Measurements from ENCODE around the gene SENP3.
"Not testable (repeated sequence)": the region's sequence is repeated elsewhere in the genome, so short reads cannot be mapped to it uniquely, and the experiment has no call there.

Gene SENP3

DNA sequence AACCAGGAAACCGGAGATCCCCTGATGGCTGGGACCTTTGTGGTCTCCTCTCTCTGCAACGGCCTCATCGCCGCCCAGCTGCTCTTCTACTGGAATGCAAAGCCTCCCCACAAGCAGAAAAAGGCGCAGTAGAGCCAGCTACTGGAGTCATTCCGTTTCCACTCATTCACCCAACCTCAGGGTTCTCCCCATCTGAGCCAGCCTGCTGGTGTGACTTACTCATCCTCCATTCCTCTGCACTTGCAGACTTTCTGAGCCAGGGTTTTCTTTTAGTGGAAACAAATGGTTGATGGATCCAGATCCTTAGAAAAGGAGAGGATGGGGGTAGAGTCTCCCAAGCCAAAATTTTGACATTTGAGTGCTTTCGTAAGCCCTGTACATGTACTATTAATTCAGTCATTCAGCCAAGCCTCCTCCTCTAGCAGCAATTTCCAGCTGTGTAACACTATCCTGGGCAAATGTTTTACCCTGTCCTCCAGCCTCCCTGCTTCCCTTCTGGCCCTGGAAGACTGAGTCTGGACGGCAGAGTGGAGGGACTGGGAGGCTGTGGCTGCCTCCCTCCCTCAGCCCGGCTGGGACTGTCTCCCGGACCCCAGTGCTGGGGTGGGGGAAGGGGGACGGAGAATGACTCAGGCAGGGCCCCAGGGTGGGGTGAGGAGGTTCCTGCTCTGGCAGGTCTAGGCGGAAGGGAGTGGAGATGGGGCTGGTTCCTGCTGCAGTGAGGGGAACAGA, 25.9 kb downstream of the SENP3 start:
- Mint-ChIP-seq H3K27ac (peak overlapping the region in 1 of 2 donors; percentile 59), H3K9me3 (no peaks in the 10 kb centered on the region), H3K4me1 (ENCODE audit: low read depth in 2 of 2) (peaks cover 19 to 20% of the 10 kb centered on the region in 2 donors), H3K4me3 (no peak overlapping the region), H3K36me3 (ENCODE audit: insufficient read depth) (peaks cover 45% of the 10 kb centered on the region), H3K27me3 (no peaks in the 10 kb centered on the region)
- no peak for DNase-seq
- no peak for ATAC-seq (replicated peaks)

DNA sequence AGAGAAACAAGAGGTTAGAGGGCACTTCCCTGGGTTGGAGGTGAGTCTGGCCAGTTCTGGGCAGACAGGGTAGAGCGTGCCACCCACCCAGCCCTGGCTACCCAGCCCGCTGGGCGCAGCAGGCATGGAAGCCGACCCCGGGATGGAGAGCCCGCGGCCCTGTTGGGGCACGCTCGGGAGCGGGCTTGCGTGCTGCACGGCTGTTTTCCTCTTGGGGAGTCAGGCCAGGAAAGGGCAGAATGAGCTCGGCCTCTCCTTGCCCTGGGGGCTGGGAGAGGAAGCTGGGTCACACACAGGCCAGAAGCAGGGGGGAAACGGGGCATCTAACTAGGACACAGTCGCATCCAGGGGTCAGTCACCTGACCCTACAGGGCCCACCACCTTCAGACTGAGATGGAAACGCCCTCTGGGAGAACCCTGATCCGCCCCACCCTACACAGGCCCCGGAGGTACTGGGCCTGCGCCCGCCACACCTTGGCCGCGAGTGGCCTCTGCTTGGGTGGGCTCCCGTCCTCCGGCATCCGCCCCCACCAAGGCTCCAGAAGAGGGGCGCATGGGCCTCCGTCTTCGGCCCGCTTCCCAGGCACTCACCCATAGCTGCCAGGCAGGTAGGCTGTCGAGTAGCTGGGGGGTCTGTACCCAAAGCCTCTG, 27.0 kb downstream of the SENP3 start:
- H3K27ac Mint-ChIP-seq, result no peak overlapping the region
- ATAC-seq (replicated peaks) (no peak), DNase-seq (no peak)
- peaks cover 14 to 16% of the 10 kb centered on the region in 2 donors for H3K4me1 Mint-ChIP-seq (ENCODE audit: low read depth in 2 of 2)
- no peaks in the 10 kb centered on the region for H3K9me3 Mint-ChIP-seq
- no peaks in the 10 kb centered on the region for H3K27me3 Mint-ChIP-seq
- H3K36me3 Mint-ChIP-seq (ENCODE audit: insufficient read depth), result peaks cover 44% of the 10 kb centered on the region
- no peak overlapping the region for H3K4me3 Mint-ChIP-seq

DNA sequence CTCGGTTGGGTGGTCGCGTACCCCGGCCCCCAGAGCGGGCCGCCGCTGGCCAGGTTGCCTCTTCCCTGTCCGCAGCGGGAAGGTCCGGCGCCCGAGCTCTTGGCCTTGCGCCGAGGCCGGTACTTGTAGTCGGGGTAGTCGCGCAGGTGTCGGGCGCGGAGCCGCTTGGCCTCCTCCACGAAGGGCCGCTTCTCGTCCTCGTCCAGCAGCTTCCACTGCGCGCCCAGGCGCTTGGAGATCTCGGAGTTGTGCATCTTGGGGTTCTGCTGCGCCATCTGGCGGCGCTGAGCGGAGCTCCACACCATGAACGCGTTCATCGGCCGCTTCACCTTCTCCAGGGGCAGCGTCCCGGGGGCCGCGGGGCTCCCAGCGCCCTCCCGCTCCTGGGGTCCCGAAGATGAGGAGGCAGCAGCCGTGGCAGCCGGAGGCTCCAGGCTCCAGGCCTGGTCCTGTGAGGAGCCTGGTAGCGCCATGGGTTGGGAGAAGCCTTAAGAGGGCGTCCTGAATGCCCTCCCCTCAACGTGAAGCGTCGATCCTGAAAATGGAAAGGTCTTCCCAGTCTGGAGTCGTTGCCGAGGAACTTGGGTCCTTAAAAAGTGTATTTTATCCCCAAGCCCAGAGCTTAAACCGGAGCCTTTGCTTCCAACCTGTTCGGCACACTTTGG, 27.6 kb downstream of the SENP3 start:
- Mint-ChIP-seq H3K4me1 (ENCODE audit: low read depth in 2 of 2) (peaks cover 10 to 14% of the 10 kb centered on the region in 2 donors), H3K27ac (no peak overlapping the region), H3K27me3 (no peaks in the 10 kb centered on the region), H3K36me3 (ENCODE audit: insufficient read depth) (peaks cover 44% of the 10 kb centered on the region), H3K9me3 (no peaks in the 10 kb centered on the region), H3K4me3 (no peak overlapping the region)
- ATAC-seq (replicated peaks) (peak; percentile 90), DNase-seq (peak; percentile 53 to 56 (median 53))

DNA sequence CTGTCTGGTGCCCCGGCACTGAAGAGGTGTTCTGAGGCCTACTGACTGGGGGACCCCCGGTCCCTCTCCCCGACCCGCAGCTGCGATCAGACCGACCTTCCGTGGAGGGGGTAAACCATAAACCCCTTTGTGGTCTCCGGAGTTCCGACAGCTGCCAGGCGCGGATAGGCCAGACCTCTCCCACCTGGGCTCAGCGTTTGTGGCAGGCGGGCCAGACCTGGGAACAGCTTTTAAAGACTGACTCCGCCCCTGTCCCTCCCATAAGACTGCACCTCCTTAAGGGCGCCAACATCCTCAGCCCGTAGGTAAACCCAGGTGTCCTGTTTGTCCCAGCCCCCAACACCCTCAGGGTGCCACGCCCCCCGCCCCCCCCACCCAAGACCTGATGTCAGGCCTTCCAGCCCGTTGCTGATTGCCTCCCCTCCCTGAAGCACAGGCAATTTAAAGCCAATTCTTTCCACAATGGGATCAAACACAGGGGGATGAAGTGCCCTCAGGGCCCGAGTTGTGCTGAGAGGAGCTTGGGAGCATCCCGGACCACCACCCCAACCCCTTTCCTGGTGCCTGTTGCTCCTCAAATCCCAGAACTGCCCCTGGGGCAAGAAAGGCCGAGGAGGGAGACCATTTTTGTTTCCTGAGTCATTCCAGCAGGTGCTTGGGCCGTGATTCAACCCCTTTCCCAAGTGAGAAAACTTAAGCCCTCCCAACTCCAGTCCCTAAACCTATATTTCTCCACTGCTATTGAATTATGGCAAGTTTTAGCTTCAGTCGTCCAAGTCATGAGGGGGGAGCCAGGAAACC, 28.4 kb downstream of the SENP3 start, which contains the start of gene SOX15:
TSS of gene SOX15 (minus strand) at position 204 of the 801 bp plus-strand sequence. CDS start 418 bp downstream, outside the sequence.
- DNase-seq (no peak), ATAC-seq (replicated peaks) (no peak)
- Mint-ChIP-seq H3K4me1 (ENCODE audit: low read depth in 2 of 2) (peaks cover 4 to 7% of the 10 kb centered on the region in 2 donors), H3K9me3 (no peaks in the 10 kb centered on the region), H3K4me3 (no peak within 1 kb of the TSS), H3K27me3 (no peaks in the 10 kb centered on the region), H3K27ac (peak within 1 kb of the TSS; percentile 14 to 66), H3K36me3 (ENCODE audit: insufficient read depth) (peaks cover 45% of the 10 kb centered on the region)

DNA sequence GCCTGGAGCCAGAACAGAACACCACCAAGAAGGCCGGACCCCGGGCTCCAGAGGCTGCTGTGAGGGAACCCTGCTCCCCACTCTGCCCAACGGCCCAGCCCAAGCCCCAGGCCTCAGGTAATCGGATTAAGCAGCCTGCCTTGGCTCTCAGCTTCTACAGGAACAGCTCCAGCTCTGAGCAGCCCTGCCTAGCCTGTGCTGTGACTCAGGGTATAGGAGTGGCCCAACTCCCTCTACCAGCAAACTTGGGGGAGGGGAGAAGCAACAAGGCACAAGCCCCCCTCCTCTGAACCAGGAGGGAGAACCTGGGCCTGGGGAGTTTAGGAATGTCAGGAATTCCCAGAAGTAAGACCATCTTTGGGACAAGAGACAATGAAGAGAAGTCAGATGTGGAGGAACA, 29.0 kb downstream of the SENP3 start:
- Mint-ChIP-seq H3K4me1 (ENCODE audit: low read depth in 2 of 2) (peaks cover 2 to 4% of the 10 kb centered on the region in 2 donors), H3K27ac (peak overlapping the region; percentile 14 to 66), H3K9me3 (no peaks in the 10 kb centered on the region), H3K27me3 (no peaks in the 10 kb centered on the region), H3K4me3 (no peak overlapping the region), H3K36me3 (ENCODE audit: insufficient read depth) (peaks cover 50% of the 10 kb centered on the region)
- DNase-seq, result no peak
- no peak for ATAC-seq (replicated peaks)

DNA sequence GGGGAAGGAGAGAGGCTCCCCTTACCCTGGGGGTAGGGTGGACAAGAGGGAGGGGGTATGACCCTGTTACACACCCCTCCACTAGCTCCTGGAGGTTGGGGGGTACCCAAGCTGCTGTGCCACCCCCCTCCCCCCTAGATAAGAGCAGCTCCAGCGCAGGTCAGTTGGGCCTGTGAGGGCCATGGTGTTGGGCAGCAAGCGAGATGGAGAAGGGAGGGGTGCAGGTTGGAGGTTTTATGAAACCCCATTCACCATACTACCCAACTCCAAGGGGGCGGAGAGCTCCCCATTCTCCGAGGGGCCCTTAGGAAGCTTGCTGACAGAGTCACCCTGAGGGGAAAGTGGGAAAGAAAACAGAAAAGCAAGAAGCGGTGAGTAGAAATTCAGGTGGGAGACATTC, 29.9 kb downstream of the SENP3 start:
- Mint-ChIP-seq H3K36me3 (ENCODE audit: insufficient read depth) (peaks cover 59% of the 10 kb centered on the region), H3K27ac (peak overlapping the region in 1 of 2 donors; percentile 66)

DNA sequence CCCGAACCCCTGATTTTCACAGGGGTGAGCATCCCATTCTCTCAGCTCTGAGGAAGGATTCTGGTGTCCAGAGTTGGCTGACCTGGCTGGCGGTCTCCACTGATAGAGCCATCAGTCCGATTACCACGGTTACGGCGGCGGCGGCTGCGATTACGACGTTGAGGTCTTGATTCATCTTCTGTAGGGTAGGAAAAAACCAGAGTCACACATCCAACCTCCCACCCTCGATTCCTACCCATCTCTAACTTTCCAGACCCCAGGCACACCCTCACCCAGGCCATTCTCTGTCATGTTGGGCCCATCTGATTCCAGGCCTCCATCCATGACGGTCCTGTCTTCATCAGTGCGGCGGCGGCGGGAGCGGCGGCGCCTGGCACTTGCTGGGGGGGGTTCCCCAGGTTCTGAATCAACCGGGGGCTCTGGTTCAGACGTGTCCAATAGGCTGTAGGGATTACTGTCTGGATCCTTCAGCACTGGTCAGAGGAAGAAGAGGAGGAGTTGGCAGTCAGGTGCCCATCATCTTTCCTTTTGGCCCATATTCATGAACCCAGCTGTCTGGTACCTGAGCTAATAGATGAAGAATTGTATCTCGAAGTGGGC, 30.8 kb downstream of the SENP3 start:
- ATAC-seq (replicated peaks) (no peak), DNase-seq (no peak)
- H3K4me1 Mint-ChIP-seq (ENCODE audit: low read depth in 2 of 2), result peaks cover 0 to 3% of the 10 kb centered on the region in 2 donors
- H3K9me3 Mint-ChIP-seq, result no peaks in the 10 kb centered on the region
- H3K27me3 Mint-ChIP-seq, result no peaks in the 10 kb centered on the region
- H3K36me3 Mint-ChIP-seq (ENCODE audit: insufficient read depth), result peaks cover 62% of the 10 kb centered on the region
- peak overlapping the region in 1 of 2 donors; percentile 44 for H3K27ac Mint-ChIP-seq
- H3K4me3 Mint-ChIP-seq, result no peak overlapping the region

More for the DNA sequence above, 29.9 kb downstream of the SENP3 start:
- Mint-ChIP-seq H3K9me3 (no peaks in the 10 kb centered on the region), H3K27me3 (no peaks in the 10 kb centered on the region), H3K4me3 (no peak overlapping the region), H3K4me1 (ENCODE audit: low read depth in 2 of 2) (peaks cover 0 to 3% of the 10 kb centered on the region in 2 donors)
- ATAC-seq (replicated peaks) (no peak), DNase-seq (no peak)

DNA sequence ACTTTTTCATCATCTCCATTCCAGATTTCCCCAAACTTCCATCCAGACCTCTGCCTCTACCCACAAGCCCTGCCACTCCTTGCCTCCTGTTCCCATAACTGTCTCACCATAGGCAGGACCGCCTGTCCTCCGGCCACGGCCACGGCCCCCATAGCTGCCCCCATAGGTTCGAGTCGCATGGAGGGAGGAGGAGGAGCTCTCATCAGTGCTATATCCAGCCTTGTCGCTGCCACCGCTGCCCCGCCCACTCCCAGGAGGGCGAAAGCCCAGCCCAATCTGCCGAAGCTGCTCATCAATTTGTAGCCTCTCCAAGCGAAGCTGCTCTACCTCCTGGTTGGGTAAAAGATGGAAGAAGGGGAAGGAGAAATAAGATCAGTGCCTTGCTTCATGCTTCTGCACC, 31.6 kb downstream of the SENP3 start:
- H3K36me3 Mint-ChIP-seq (ENCODE audit: insufficient read depth), result peaks cover 61% of the 10 kb centered on the region
- no peaks in the 10 kb centered on the region for H3K27me3 Mint-ChIP-seq
- H3K4me1 Mint-ChIP-seq (ENCODE audit: low read depth in 2 of 2), result no peaks in the 10 kb centered on the region
- DNase-seq, result no peak
- no peak overlapping the region for H3K4me3 Mint-ChIP-seq
- no peaks in the 10 kb centered on the region for H3K9me3 Mint-ChIP-seq
- no peak for ATAC-seq (replicated peaks)
- peak overlapping the region in 1 of 2 donors; percentile 29 for H3K27ac Mint-ChIP-seq

DNA sequence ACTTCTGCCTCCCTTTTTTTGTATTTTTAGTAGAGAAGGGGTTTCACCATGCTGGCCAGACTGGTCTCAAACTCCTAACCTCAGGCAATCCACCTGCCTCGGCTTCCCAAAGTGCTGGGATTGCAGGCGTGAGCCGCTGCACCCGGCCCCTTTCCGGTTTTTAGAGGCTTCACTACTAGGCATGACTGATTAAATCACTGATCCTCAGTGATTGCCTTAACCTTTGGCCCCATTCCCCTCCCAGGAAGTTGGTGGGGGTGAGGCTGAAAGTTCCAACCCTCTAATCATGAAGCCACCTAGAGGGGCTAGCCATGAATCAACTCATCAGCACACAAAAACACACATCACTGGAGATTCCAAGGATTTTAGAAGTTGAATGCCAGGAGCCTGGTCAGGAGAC, 35.8 kb downstream of the SENP3 start:
- not testable (repeated sequence) for H3K27ac Mint-ChIP-seq; H3K4me1 Mint-ChIP-seq (ENCODE audit: low read depth in 2 of 2); ATAC-seq (replicated peaks); H3K9me3 Mint-ChIP-seq; DNase-seq; H3K4me3 Mint-ChIP-seq; H3K27me3 Mint-ChIP-seq
- peaks cover 84% of the 10 kb centered on the region for H3K36me3 Mint-ChIP-seq (ENCODE audit: insufficient read depth)

DNA sequence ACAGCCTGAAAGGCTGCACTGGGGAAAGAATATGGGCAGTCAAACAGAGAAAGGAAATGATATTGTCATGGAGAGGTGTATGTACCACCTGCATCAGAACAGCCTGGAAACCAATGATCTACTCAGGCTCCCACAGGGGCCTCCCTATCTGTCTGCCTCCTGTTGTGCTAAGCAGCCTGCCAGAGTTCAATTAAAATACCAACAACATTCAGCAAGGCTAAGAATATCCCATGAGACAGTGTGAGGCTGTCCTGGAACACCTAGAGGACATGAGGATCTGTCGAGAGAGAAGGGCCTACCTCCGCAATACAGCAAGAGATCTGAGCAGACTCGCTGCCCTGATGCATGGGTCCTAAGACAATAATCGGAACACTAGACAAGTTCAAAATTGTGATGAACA, 44.6 kb downstream of the SENP3 start:
- DNase-seq (no peak), ATAC-seq (replicated peaks) (no peak)
- Mint-ChIP-seq H3K9me3 (no peaks in the 10 kb centered on the region), H3K4me3 (no peak overlapping the region), H3K27me3 (no peaks in the 10 kb centered on the region), H3K27ac (peak overlapping the region in 1 of 2 donors; percentile 2), H3K36me3 (ENCODE audit: insufficient read depth) (peaks cover 42% of the 10 kb centered on the region), H3K4me1 (ENCODE audit: low read depth in 2 of 2) (peaks cover 4 to 28% of the 10 kb centered on the region in 2 donors)

DNA sequence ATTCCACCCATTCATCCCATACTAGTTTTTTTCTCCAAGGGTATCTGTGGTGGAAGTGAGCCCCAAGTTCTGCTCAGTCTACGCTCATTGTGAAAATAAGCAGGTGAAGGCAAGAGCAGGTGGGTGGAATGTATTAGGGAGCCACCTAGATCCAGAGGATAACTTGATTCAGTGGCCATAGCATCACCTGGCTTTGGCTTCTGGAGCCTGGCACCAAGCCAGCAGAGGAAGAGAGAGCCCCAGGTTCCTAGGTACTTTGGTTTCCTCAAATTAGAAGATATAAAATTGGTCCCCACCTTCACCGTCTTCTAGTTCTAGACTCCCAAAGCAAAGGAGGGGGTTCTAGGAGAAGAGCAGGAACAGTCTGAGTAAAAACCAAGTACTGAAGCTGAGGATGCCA, 48.9 kb downstream of the SENP3 start:
- no peaks in the 10 kb centered on the region for H3K27me3 Mint-ChIP-seq
- H3K27ac Mint-ChIP-seq, result peak overlapping the region in 1 of 2 donors; percentile 12
- peaks cover 19% of the 10 kb centered on the region for H3K36me3 Mint-ChIP-seq (ENCODE audit: insufficient read depth)
- DNase-seq, result no peak
- no peaks in the 10 kb centered on the region for H3K9me3 Mint-ChIP-seq
- peaks cover 25 to 54% of the 10 kb centered on the region in 2 donors for H3K4me1 Mint-ChIP-seq (ENCODE audit: low read depth in 2 of 2)
- ATAC-seq (replicated peaks), result no peak
- H3K4me3 Mint-ChIP-seq, result no peak overlapping the region

DNA sequence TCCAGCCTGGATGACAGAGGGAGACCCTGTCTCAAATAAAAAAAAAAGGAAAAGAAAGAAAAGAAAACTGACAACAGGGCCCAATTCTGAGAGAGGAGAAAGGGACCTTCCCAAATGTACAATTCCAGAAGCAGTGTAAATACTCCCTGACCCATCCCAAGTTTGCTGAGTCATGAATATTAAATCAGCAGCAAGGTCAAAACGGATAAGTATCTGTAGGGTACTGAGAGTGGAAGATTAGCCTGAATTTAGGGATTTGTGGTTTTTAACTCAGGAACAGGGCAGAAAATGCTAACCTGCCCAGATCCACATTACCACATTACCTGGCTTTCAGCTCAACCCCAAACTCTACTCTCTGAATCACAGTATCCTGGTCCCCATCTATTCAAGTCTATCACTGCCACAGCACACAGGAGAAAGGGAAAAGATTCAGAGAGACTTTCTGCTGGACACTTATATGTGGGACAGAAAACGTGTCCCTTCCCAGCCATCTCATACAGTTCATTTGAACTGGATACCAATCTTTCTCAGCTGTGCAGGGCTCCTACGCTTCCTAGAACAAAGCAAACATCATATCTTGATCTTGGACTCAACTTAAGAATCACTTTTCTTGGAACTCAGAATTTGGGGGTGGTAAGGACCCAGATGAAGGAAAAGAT, 50.0 kb downstream of the SENP3 start:
- Mint-ChIP-seq H3K27me3 (no peaks in the 10 kb centered on the region), H3K9me3 (no peaks in the 10 kb centered on the region), H3K36me3 (ENCODE audit: insufficient read depth) (peaks cover 14% of the 10 kb centered on the region), H3K27ac (peak overlapping the region in 1 of 2 donors; percentile 95), H3K4me1 (ENCODE audit: low read depth in 2 of 2) (peaks cover 25 to 49% of the 10 kb centered on the region in 2 donors), H3K4me3 (peak overlapping the region; percentile 80 to 90)
- no peak for DNase-seq
- no peak for ATAC-seq (replicated peaks)

All from effector memory CD8-positive, alpha-beta T cell (primary cell).